NCI-H2196 (cell line): ENCODE data around the gene GRIK2.

Experiments used
- DNase-seq: peaks from one replicate; lab custom pipeline; 2025; ENCODE audit not compliant: unreplicated experiment; lab: John Stamatoyannopoulos, UW

GRIK2 gene

DNA sequence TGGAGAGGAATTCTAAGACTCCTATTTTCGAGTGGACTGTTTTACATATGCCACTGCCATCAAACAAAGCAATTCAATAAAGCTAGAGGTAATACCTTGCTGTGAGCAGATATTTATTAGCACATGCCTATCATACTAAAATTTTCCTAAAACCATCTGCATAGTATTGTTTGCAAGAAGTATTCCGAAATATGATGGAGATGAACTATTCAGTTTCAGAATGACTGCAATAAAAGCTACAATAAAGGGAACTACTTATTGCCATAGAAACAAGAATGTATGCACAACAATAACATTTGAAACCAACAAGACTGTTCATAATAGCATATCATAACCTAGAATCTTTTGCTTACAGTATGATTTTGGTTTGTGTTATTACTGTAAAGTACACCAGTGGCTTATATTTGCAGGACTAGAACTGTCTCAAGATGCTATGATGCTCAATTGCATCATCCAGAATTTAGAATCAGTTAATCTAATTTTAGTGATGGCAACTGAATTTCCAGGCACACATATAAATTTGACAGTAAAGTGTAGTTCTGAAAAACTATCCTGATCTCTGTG is 144.3 kb downstream of the GRIK2 start:
- no peak for DNase-seq

DNA sequence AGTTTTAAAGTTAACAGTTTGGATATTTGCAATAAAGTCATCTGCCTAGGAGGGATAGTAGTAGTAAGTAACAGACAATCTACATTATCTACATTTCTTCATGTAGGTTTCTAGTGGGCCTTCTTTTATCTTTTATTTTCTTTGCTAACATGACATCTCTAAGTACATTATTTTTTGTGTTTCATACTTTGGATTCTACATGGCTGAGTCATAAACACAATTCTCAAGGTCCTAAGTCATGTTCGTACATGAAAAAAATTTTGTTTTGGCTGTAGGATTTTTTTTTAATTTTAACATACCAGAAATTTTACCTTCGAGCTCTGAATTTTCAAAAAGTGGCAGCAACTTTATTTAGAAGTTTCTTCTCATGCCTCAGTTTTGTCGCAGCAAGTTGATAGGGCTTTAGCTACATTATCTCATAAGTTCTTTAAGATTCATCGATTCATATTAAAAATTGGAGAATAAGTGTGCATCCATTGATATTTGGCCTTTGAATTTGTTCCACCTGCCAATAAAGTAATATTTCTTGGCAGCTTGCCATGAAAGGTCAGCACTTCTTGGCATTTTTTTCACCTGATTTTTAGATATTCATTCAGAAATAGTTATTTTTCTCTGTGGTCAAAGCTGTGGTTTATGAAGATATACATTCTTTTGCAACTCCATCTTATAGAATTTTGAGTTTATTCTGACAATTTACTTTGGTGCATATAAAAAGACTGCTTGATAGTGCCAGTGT is 146.2 kb downstream of the GRIK2 start:
- no peak for DNase-seq

DNA sequence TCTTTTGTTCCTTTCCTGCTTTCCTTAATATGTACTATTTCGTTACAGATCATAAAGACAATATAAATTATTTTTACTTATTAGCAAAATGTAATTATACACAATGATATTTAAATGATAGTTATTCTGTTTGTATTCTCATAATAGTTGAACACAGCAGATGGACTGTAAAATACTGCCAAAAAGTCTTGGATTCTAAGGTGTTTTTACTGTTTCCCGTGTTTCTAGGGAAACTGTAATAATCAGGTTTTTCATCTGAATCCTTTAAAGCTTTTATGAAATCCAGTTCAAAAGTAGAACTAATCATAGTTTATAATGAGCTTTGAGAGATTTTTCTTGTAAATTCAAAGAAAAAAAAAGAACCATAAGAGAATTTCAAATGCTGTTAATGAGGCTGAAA is 148.4 kb downstream of the GRIK2 start:
- no peak for DNase-seq

DNA sequence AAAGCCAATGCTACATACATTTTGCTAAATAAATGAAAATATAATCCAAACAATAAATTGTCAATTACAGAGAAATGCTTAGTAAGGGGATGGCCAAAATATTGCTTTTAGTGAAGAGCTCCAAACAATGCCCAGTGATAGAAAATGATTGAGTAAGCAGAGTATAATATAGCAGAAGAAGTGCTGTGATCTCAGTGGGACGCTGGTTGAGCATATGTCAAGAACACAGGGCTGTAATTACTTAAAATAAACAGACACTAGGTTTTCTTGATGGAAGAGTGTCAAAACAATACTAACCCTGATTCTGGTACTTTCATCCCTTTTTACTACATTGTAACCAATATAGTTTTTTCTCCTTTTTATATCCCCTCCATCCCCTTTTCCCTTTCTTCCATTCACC is 150.3 kb downstream of the GRIK2 start:
- no peak for DNase-seq

DNA sequence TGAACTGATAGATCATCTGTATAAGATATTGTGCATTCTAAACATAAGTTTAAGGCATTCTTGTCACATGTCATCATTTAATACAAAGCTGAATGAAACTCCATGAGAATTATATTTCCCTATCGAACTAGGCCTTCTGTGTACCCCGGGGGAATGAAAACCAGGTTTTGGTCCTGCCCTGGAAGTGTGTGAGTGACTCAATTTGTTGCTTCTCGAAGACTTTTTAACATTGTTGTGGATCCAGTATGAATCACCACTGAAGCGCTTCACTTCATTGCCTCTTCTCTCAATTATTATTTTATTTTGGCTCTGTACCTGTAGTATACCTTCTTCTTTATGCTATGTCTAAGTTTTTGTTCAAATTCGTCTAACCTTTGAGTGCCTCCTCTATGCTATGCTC is 150.8 kb downstream of the GRIK2 start:
- no peak for DNase-seq

DNA sequence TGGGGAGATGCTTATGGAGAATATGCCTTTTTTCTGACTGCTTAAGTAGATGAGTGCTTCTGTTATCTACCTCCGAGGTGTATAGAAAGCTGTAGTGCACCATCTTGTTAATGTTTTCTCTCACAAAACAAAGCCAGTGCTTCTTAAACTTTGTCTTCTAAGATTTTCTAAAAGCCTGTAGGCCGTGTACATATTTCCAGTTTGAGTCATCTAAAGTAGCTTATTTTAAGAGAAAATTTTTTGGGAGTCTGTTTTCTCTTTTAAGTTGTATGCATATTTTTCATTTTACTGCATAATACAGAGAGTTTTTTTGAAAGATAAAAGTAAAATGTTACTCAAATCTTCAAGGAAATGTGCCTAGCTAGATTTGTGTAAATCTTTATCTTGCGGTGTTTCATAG is 151.7 kb downstream of the GRIK2 start:
- DNase-seq, result no peak

DNA sequence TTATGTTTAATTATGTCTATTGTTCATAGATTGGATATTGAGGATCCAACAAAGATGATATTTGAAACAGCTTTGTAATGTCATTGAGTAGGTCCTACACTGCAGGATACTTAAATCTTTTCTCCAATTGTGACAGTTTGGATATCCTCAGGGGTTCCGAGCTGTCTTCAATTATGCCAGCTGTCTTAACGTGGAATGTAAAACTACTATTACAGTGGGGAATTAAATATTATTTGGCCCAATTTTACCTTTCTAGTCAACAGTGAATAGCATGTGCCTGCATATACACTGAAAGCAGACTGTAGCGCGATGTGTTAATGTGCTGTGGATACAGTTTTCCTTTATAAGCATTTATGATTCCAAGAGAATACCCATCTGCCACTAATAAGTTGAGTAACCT is 156.9 kb downstream of the GRIK2 start:
- DNase-seq, result no peak

DNA sequence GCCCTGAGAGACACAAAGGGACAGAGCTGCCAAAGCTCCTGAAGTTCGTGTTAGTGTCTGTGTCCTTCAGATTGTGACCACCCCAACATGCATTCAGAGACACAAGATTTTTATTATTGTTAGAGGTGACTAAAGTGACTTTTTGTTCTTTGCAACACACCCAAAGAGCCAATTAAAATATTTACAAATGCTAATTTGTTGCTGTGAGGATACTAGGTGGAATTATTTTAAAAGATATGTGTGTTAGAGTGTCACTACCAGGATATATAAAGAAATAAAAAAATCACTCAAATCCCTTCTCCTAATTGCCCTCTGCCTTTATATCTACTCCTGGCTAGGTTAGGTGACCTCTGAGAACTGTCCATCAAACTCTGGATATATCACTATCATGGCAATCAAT is 160.7 kb downstream of the GRIK2 start:
- no peak for DNase-seq

DNA sequence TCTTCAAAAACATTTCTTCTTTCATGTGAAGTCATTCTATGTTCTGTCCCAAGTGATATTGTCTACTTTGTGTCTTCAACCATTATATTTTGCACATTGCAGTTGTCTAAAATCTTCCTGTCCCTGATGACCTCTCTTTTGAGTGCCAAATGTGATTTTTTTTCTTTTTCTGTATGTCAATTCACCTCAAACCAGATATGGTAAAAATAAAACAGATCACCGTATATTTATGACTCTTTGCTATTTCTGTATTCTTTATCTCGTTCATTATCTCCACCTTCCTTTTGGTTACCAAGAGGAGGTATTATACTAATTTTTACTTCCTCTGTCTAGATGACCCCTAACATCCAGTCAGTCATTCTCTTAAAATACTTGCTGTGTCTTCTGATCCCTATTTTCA is 165.2 kb downstream of the GRIK2 start:
- DNase-seq, result no peak

DNA sequence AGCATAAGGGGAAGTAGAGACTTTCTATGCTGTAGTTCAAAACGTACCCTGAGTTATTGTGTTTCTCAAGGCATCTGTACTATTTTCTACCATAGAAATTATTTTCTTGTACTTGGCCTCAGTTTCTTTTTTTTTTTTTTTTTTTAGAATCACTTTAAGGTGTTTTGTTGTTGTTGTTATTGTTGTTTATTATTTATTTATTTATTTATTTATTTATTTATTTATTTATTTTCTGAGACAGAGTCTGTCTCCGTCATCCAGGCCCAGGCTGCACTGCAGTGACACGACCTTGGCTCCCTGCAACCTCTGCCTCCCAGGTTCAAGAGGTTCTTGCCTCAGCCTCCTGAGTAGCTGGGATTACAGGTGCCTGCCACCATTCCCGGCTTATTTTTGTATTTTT is 179.1 kb downstream of the GRIK2 start:
- DNase-seq, result no peak

DNA sequence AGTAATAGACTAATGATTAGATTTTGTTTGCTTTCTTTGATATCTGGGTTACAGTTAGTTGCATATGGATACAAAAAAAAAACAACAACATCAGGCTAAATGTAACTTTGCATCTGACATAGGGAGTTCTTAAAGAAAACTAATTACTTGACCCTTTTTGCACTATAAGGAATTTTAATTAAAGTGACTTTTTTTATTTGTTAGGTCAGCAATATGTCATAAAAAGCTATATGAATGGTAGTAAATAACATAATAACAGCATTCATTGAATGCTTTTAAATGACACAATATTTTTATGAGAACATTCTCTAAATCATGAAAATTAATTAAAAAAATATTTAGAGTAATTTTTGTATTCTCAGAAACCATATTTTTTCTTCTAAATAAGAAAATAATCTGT is 183.6 kb downstream of the GRIK2 start:
- DNase-seq, result no peak

DNA sequence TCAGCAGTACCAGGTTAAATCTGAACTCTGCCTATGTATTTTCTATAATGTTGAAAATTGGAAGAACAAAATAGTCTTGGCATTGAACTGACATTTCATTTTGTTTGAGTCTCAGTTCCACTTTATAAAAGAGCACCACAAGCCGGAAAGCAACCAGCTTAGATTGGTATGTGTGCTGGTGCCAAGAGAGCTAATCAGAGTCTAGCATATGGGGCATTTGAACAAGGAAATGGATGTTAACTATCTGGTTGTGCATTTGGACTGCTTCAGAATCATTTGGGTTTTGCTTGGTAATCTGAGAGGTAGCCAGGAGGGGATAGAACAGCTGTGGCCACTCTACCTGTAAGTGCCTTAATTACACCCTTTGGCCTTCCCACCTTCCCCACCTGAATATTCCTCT is 184.8 kb downstream of the GRIK2 start:
- DNase-seq, result no peak

DNA sequence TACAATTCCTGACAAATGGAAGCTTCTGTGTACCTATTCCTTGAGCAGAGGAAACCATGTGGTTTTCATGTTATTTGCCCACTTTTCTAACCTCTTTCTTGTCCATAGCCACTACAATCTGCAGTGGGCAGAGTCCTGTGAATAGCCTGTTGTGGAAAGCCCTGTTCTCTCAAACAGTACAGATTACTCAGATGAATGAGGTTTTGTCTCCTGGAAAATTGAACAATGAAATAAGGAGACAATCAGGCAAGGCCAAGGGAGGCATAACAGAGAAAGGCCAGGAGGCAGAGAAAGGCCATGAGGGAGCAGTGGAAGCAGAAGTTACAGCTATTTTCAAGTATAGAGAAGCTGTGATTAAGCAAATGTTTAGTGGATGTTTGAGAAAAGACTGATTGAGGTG is 189.3 kb downstream of the GRIK2 start:
- DNase-seq, result no peak

DNA sequence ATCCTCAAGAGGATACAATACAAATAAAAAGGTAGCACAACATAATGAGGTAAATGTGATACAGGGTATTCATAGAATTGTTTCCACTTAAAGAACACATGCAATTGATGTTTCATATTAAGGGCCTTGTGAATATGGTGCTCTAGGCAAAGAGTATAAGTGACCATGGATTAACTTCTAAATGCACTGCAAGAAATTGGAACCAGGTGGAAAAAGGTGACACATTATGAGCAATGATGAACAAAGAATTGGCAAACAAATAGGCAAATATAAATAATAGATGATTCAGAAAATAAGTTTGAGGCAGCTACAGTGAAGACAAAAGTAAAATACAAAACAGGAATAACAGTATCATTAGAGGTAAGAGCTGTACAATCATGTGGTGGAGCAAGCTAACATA is 192.0 kb downstream of the GRIK2 start:
- DNase-seq, result no peak

DNA sequence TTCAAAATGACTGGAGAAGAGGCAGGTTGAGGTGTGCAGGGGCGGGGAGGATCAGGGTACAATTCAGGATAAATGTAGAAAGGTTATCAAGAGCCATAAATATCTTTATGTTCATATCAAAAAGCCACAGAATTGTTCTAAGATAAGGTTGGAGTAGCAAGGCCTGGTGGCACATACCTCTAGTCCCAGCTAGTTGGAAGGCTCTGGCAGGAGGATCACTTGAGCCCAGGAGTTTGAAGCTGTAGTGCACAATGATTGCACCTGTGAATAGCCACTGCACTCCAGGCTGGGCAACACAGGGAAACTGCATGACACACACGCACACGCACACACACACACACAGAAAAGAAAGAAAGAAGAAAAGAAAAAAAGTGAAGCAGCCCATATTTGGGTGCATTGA is 194.8 kb downstream of the GRIK2 start:
- DNase-seq, result no peak

DNA sequence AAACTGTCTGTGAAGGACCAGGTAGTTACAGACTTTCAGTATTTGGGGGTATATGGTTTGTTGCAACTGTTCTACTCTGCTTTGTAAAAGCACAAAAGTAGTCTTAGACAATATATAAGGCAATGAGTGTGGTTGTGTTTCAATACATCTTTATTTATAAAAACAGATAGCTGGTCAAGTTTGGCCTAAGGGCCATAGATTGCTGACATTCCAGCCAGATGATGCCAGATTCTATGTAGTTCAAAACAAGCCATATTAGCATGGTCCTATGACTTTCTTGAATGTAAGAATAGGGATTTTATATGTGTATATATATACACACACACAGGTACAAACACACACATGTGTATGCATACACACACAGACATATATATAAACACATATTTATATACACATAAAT is 201.8 kb downstream of the GRIK2 start:
- DNase-seq, result no peak

DNA sequence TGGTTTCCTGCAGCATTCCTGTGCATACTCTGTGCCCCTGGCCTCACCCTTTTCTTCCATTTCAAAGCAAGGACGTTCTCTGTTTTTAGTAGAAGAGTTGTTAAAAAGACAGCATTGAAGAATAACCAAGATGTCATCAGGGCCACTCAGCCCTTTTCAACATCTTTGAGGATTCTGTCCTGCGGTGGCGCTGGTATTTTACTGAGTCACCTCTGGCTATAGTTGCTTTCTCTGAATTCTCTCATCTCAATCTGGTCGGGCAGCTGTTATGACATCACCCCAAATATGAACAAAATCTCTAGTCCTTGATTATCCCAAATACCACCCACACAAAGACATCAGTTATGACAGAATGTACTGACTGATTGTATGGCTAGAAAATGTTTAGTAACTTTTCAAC is 204.2 kb downstream of the GRIK2 start:
- no peak for DNase-seq

DNA sequence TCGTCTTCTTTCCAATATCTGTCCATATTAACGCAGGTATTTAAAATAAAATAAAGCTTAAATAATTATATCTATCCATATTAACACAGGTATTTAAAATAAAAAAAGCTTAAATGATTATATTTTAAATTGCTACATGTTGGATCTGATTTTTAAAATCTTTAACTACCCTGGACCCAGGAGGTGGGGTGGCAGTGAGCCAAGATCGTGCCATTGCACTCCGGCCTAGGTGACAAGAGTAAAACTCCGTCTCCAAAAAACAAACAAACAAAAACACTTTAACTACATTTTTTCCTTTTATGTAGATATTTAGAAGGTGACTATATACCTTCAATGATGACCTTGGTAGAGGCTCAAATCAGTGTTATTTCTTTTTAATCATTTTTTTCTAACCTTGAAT is 211.9 kb downstream of the GRIK2 start:
- no peak for DNase-seq

DNA sequence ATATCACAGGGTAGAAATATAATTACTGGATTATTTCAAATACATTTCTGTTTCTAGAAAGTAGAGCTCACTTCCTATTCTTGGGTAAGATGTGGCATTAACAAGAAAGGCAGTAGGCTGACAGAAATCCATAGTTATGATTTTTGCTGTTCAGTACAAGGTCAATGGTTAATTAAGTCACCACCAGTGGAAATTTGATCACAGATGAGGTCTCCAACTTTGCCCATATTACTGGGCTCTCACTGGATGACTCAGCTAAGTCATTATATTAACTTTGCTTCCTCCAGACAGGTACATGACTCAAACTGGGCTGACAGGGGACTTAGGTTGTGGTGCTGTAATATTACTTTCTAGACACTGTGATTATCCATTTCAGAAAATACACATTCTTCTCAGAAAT is 212.4 kb downstream of the GRIK2 start:
- no peak for DNase-seq

DNA sequence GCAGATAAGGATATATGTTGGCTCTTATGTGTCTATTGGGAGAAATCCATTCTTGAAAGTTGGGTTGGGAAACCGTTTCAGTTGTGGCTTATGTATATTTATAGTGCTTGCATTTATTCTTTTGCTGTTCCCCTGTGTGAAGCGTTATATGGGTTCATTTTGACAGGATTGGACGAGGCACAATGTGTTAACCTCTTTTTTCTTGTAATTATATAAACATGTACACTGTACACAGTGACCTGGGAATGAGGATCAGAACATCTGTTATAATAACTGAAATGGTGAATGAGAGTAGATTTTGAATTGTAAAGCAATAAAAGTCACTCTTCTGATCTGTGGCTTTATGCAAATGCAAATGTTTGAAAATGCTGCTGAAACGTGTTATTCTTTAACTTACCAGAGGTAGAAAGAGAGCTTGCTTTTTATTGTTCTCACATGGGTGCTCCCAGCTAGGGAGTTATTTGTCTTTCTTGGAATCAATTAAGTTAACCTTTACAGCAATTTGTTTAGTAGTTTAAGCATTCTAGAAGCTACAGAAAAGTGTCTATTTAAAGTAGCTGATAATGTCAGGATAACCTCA is 213.7 kb downstream of the GRIK2 start:
- no peak for DNase-seq

DNA sequence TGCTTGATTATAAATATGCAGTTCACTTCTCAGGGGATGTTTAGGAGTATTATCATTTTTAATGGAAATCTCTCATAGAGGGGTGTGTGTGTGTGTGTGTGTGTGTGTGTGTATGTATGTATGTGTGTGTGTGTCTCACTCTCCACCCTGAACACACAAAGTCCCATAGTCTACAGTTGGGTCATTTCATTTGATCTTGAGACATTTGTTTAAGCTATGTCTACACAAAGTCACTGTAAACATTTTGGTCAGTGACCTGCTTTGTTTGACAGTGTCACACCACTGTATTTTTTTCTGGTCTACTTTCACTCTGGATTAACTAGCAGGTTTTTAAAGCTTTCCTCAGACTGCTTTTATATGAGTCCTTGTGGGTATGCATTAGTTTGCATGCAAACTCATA is 215.2 kb downstream of the GRIK2 start:
- DNase-seq, result no peak

DNA sequence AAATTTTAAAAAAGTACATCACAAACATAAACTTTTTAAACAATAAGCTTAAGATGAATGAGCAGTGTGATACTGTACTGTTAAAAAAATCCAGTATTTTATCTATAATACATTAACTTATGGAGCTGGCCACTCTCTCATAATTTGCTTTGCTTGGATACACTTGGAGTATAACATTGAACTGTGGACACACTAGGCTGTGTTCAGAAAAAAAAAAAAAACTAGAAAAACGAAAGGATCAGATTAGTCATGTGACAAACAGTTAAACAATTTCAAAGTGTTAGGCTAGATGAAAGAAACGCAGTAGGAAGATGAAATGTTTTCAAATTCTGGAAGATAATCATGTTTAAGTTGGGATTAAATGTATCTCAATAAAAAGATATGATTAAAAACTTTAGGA is 220.0 kb downstream of the GRIK2 start:
- DNase-seq, result no peak

DNA sequence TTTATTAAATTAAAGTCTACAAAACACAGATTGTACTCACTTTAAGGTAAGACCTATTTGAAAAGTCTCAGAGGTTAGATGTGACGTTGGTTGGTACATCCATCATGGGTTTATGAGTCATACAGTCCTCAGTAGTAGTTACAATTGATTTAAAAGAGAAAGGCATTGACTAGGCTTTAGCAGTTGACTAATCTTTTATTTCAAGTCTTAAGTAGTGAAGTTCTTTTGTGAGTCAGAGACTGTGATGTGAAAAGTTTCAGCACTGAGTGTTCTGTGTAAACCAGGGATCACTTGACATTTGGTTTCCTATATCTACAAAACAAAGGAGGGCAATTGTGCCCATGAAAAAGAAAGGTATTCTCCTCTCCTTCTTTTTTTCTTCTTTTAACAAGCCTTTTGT is 221.3 kb downstream of the GRIK2 start:
- DNase-seq, result no peak
